GM23338 (cell line): Measurements from ENCODE around the gene LTA4H. TPM values are rescaled to one million over a fixed set of nuclear protein-coding genes. Genes with fewer than 3 reads are reported as not detected.

Experiments
- ATAC-seq: fragments of 200-7000 bp; cut with Tn5 transposase; 3 replicates; pipeline ENCODE4 v1.9.1; 2020
- DNase-seq: peaks from one replicate; pipeline ENCODE4 v3.0.0-alpha.2; 2015; ENCODE audit warnings: low spot score
- H2AFZ ChIP-seq: fragments of 200-600 bp; sonication (generic); 2 replicates; pipeline ENCODE4 v1.8.0; 2016; ENCODE audit warnings: antibody characterized with exemption, mild to moderate bottlenecking, moderate library complexity
- H3F3A ChIP-seq: fragments of 200-600 bp; sonication (generic); replicated peaks from 2 replicates; pipeline ENCODE4 v1.8.0; 2017; ENCODE audit warnings: antibody characterized with exemption, mixed run types, low read depth
- H3K27ac ChIP-seq: fragments of 200-600 bp; sonication (generic); 2 replicates; pipeline ENCODE4 v1.6.1; 2016; ENCODE audit warnings: low read depth
- H3K27me3 ChIP-seq: fragments of 200-600 bp; sonication (generic); 2 replicates; pipeline ENCODE4 v1.8.0; 2016; ENCODE audit warnings: mild to moderate bottlenecking, mixed run types, moderate library complexity; ENCODE audit not compliant: insufficient read depth
- H3K36me3 ChIP-seq: fragments of 200-600 bp; sonication (generic); 2 replicates; pipeline ENCODE4 v1.8.0; 2016; ENCODE audit warnings: mild to moderate bottlenecking; ENCODE audit not compliant: insufficient read depth
- H3K4me1 ChIP-seq: fragments of 200-600 bp; sonication (generic); 2 replicates; pipeline ENCODE4 v1.8.0; 2016; ENCODE audit warnings: mild to moderate bottlenecking, moderate library complexity; ENCODE audit not compliant: insufficient read depth
- H3K4me2 ChIP-seq: fragments of 200-600 bp; sonication (generic); 2 replicates; pipeline ENCODE4 v1.7.1; 2017; ENCODE audit warnings: mixed run types
- H3K4me3 ChIP-seq: fragments of 200-600 bp; sonication (generic); 2 replicates; pipeline ENCODE4 v1.6.1; 2016; ENCODE audit warnings: mixed run types
- H3K79me2 ChIP-seq: fragments of 200-600 bp; sonication (generic); replicated peaks from 2 replicates; pipeline ENCODE4 v1.8.0; 2017; ENCODE audit warnings: mild to moderate bottlenecking; ENCODE audit not compliant: insufficient read depth
- H3K9me2 ChIP-seq: fragments of 200-600 bp; sonication (generic); 2 replicates; pipeline ENCODE4 v1.8.0; 2017; ENCODE audit not compliant: insufficient read depth
- H4K20me1 ChIP-seq: fragments of 200-600 bp; sonication (generic); replicated peaks from 2 replicates; pipeline ENCODE4 v1.8.0; 2017; ENCODE audit warnings: mild to moderate bottlenecking; ENCODE audit not compliant: insufficient read depth
- H3K27ac Mint-ChIP-seq: 2 replicates; pipeline ENCODE4 v1.8.0; 2020; ENCODE audit warnings: inconsistent platforms, mild to moderate bottlenecking, moderate library complexity, mixed read lengths
- H3K27me3 Mint-ChIP-seq: 3 replicates; pipeline ENCODE4 v1.8.0; 2022; ENCODE audit warnings: low read depth, mild to moderate bottlenecking, moderate library complexity, mixed read lengths, inconsistent platforms; ENCODE audit not compliant: insufficient read depth, poor library complexity
- H3K36me3 Mint-ChIP-seq: 3 replicates; pipeline ENCODE4 v1.8.0; 2021; ENCODE audit warnings: low read depth, mild to moderate bottlenecking, inconsistent platforms, moderate library complexity, mixed read lengths
- H3K4me1 Mint-ChIP-seq: 3 replicates; pipeline ENCODE4 v1.8.0; 2020; ENCODE audit warnings: mild to moderate bottlenecking, inconsistent platforms, mixed read lengths
- H3K4me3 Mint-ChIP-seq: 3 replicates; pipeline ENCODE4 v1.8.0; 2021; ENCODE audit warnings: moderate library complexity, mild to moderate bottlenecking, inconsistent platforms, mixed read lengths
- H3K9me3 Mint-ChIP-seq: 3 replicates; pipeline ENCODE4 v1.8.0; 2020; ENCODE audit warnings: moderate library complexity, mild to moderate bottlenecking, inconsistent platforms, mixed read lengths
- CREB1 ChIP-seq: fragments of 250-450 bp; sonication (Bioruptor Pico); IDR thresholded peaks from 2 replicates; pipeline ENCODE4 v1.5.0; 2020; ENCODE audit warnings: low read depth, mild to moderate bottlenecking, moderate library complexity
- CTCF ChIP-seq, 2 experiments: fragments of 200-600 bp in 1 of 2; sonication (generic) in 1 of 2; conservative IDR thresholded peaks; 2 replicates each; pipeline versions ENCODE4 v1.5.1 to v1.6.1; 2016 to 2017; ENCODE audit warnings: antibody characterized with exemption in 2 of 2, low read depth in 2 of 2, mild to moderate bottlenecking in 2 of 2, moderate library complexity in 1 of 2
- EZH2 ChIP-seq: fragments of 200-600 bp; sonication (generic); IDR thresholded peaks from one replicate; pipeline ENCODE4 v1.8.0; 2017; ENCODE audit warnings: antibody characterized with exemption, mild to moderate bottlenecking, low read depth; ENCODE audit not compliant: unreplicated experiment
- EZH2phosphoT487 ChIP-seq: fragments of 200-600 bp; sonication (generic); IDR thresholded peaks from one replicate; pipeline ENCODE4 v1.8.1; 2018; ENCODE audit warnings: antibody characterized with exemption; ENCODE audit not compliant: unreplicated experiment
- JUNB ChIP-seq: IDR thresholded peaks from one replicate; pipeline ENCODE4 v1.6.1; 2016; ENCODE audit warnings: antibody characterized with exemption; ENCODE audit not compliant: unreplicated experiment
- NANOG ChIP-seq: IDR thresholded peaks from 2 replicates; pipeline ENCODE4 v1.6.1; 2016; ENCODE audit warnings: antibody characterized with exemption, borderline replicate concordance
- POLR2AphosphoS5 ChIP-seq: IDR thresholded peaks from 2 replicates; pipeline ENCODE4 v1.6.1; 2016; ENCODE audit warnings: antibody characterized with exemption, low read depth
- REST ChIP-seq: IDR thresholded peaks from one replicate; pipeline ENCODE4 v1.6.1; 2018; ENCODE audit warnings: antibody characterized with exemption; ENCODE audit not compliant: unreplicated experiment
- STAT1 ChIP-seq: IDR thresholded peaks from one replicate; pipeline ENCODE4 v1.6.1; 2016; ENCODE audit warnings: antibody characterized with exemption; ENCODE audit not compliant: unreplicated experiment
- ZNF114 ChIP-seq: fragments of 250-450 bp; sonication (Bioruptor Pico); IDR thresholded peaks from 2 replicates; pipeline ENCODE4 v1.5.0; 2020; ENCODE audit warnings: mild to moderate bottlenecking, moderate library complexity
- ZNF331 ChIP-seq: fragments of 250-450 bp; sonication (Bioruptor Pico); IDR thresholded peaks from 2 replicates; pipeline ENCODE4 v1.5.0; 2020; ENCODE audit warnings: low read depth, mild to moderate bottlenecking, moderate library complexity
- polyA plus RNA-seq: library from polyadenylated mRNA; unstranded; fragments of >200 nt; fragmentation: Nextera tagmentation; extraction: Ambion mirVana; gene quantifications from 2 replicates; pipeline ENCODE4 v1.2.1, GENCODE V29; 2016
- total RNA-seq: library from RNA; depleted of rRNA; stranded (reverse); fragments of >200 nt; shearing (Covaris generic); gene quantifications from 2 replicates; pipeline ENCODE4 v1.2.3, GENCODE V29; 2014
- TF ChIP-seq, protein P1 (sequence below): IDR thresholded peaks from 2 replicates; pipeline ENCODE4 v1.6.1; 2016; ENCODE audit warnings: antibody characterized with exemption
- TF ChIP-seq, protein P2 (sequence below): fragments of 250-450 bp; sonication (Bioruptor Pico); IDR thresholded peaks from 2 replicates; pipeline ENCODE4 v1.5.0; 2020; ENCODE audit warnings: mild to moderate bottlenecking, moderate library complexity

The LTA4H gene
- total and polyA plus RNA-seq, 2 experiments from 2014 or later = 84.4 to 189 TPM

DNA sequence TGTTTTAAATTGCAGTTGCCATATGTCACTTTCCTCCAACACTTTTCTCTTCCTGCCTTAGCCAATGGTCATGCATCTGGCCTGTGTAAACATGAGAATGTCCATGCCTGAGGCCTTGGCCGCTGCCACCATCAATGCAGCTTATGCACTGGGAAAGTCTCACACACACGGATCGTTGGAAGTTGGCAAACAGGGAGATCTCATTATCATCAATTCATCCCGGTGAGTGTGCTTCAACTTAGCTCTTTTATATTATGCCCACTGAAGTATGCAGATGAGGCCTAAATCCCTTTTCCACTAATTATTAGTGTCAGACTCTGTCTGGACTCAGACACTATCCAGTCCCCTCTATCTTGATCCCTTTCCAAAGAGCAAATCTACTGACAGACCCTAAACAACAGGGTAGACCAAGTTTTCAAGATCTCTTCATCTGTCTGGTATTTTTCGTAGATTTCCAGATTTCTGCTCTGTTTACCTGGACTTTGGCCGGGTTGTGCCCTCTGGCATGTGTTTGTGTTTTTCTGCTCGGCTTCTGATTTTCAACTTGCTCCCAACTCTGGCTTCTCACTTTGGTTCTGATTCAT lies 69.0 kb downstream of the LTA4H start:
- Mint-ChIP-seq H3K4me3 (no peak overlapping the region), H3K27ac (no peak overlapping the region), H3K4me1 (peaks cover 11% of the 10 kb centered on the region), H3K36me3 (peaks cover 11% of the 10 kb centered on the region), H3K9me3 (peaks cover 11% of the 10 kb centered on the region), H3K27me3 (peaks cover 4% of the 10 kb centered on the region)
- Histone ChIP-seq H2AFZ (peak overlapping the region; percentile 80), H3K4me3 (no peak overlapping the region), H4K20me1 (no peaks in the 10 kb centered on the region), H3K36me3 (no peaks in the 10 kb centered on the region), H3K79me2 (no peaks in the 10 kb centered on the region), H3K27ac (no peak overlapping the region), H3K9me2 (no peaks in the 10 kb centered on the region), H3K27me3 (no peaks in the 10 kb centered on the region), H3K4me1 (0 out of 2 replicates have a peak, but pooled peaks cover 3% of the 10 kb centered on the region), H3K4me2 (no peak overlapping the region), H3F3A (no peaks in the 10 kb centered on the region)
- no peak for TF ChIP-seq ZNF114 (CRISPR knock-in tag)
- TF ChIP-seq, protein P1, sequence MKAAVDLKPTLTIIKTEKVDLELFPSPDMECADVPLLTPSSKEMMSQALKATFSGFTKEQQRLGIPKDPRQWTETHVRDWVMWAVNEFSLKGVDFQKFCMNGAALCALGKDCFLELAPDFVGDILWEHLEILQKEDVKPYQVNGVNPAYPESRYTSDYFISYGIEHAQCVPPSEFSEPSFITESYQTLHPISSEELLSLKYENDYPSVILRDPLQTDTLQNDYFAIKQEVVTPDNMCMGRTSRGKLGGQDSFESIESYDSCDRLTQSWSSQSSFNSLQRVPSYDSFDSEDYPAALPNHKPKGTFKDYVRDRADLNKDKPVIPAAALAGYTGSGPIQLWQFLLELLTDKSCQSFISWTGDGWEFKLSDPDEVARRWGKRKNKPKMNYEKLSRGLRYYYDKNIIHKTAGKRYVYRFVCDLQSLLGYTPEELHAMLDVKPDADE = no peak
- TF ChIP-seq, protein P2, sequence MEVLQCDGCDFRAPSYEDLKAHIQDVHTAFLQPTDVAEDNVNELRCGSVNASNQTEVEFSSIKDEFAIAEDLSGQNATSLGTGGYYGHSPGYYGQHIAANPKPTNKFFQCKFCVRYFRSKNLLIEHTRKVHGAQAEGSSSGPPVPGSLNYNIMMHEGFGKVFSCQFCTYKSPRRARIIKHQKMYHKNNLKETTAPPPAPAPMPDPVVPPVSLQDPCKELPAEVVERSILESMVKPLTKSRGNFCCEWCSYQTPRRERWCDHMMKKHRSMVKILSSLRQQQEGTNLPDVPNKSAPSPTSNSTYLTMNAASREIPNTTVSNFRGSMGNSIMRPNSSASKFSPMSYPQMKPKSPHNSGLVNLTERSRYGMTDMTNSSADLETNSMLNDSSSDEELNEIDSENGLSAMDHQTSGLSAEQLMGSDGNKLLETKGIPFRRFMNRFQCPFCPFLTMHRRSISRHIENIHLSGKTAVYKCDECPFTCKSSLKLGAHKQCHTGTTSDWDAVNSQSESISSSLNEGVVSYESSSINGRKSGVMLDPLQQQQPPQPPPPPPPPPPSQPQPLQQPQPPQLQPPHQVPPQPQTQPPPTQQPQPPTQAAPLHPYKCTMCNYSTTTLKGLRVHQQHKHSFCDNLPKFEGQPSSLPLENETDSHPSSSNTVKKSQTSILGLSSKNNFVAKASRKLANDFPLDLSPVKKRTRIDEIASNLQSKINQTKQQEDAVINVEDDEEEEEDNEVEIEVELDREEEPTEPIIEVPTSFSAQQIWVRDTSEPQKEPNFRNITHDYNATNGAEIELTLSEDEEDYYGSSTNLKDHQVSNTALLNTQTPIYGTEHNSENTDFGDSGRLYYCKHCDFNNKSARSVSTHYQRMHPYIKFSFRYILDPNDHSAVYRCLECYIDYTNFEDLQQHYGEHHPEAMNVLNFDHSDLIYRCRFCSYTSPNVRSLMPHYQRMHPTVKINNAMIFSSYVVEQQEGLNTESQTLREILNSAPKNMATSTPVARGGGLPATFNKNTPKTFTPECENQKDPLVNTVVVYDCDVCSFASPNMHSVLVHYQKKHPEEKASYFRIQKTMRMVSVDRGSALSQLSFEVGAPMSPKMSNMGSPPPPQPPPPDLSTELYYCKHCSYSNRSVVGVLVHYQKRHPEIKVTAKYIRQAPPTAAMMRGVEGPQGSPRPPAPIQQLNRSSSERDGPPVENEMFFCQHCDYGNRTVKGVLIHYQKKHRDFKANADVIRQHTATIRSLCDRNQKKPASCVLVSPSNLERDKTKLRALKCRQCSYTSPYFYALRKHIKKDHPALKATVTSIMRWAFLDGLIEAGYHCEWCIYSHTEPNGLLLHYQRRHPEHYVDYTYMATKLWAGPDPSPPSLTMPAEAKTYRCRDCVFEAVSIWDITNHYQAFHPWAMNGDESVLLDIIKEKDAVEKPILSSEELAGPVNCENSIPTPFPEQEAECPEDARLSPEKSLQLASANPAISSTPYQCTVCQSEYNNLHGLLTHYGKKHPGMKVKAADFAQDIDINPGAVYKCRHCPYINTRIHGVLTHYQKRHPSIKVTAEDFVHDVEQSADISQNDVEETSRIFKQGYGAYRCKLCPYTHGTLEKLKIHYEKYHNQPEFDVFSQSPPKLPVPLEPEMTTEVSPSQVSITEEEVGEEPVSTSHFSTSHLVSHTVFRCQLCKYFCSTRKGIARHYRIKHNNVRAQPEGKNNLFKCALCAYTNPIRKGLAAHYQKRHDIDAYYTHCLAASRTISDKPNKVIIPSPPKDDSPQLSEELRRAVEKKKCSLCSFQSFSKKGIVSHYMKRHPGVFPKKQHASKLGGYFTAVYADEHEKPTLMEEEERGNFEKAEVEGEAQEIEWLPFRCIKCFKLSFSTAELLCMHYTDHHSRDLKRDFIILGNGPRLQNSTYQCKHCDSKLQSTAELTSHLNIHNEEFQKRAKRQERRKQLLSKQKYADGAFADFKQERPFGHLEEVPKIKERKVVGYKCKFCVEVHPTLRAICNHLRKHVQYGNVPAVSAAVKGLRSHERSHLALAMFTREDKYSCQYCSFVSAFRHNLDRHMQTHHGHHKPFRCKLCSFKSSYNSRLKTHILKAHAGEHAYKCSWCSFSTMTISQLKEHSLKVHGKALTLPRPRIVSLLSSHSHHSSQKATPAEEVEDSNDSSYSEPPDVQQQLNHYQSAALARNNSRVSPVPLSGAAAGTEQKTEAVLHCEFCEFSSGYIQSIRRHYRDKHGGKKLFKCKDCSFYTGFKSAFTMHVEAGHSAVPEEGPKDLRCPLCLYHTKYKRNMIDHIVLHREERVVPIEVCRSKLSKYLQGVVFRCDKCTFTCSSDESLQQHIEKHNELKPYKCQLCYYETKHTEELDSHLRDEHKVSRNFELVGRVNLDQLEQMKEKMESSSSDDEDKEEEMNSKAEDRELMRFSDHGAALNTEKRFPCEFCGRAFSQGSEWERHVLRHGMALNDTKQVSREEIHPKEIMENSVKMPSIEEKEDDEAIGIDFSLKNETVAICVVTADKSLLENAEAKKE (CRISPR knock-in tag) = no peak
- TF ChIP-seq CTCF (conservative IDR thresholded peaks at IDR 0.05; ENCODE audit: low read depth in 2 of 2) = no peak
- no peak for TF ChIP-seq CREB1 (CRISPR knock-in tag)
- TF ChIP-seq POLR2AphosphoS5 = no peak
- TF ChIP-seq NANOG = no peak
- TF ChIP-seq EZH2 = no peak
- no peak for TF ChIP-seq EZH2phosphoT487
- no peak for TF ChIP-seq JUNB
- no peak for TF ChIP-seq ZNF331 (CRISPR knock-in tag)
- TF ChIP-seq STAT1 = no peak
- no peak for TF ChIP-seq REST
- no peak for DNase-seq
- ATAC-seq = no peak
